ENCODE data around the gene WDPCP.

The WDPCP gene

GRCh38 chr2:63268946-63269345, 319.3 kb downstream of the WDPCP start:
- TF ChIP-seq RAD21 (IDR thresholded peaks at IDR 0.05; ENCODE audit: low read depth): no peak
- TF ChIP-seq FOXM1 (IDR thresholded peaks at IDR 0.05; ENCODE audit: borderline replicate concordance, low read depth): no peak
- no peak for TF ChIP-seq CREB1 (IDR thresholded peaks at IDR 0.05; ENCODE audit: low read depth)
- TF ChIP-seq EGR1 (IDR thresholded peaks at IDR 0.05): no peak
- TF ChIP-seq ZBTB7A (IDR thresholded peaks at IDR 0.05; ENCODE audit: low read depth): no peak
- TF ChIP-seq NFIC (IDR thresholded peaks at IDR 0.05): no peak
- TF ChIP-seq REST (IDR thresholded peaks at IDR 0.05; ENCODE audit: low read depth): no peak
- no peak for TF ChIP-seq USF1 (IDR thresholded peaks at IDR 0.05)
- TF ChIP-seq MAX (IDR thresholded peaks at IDR 0.05): no peak
- no peak for TF ChIP-seq TCF12 (IDR thresholded peaks at IDR 0.05; ENCODE audit: low read depth)
- TF ChIP-seq CEBPB (IDR thresholded peaks at IDR 0.05): no peak
- no peak for TF ChIP-seq EP300 (IDR thresholded peaks at IDR 0.05; ENCODE audit: borderline replicate concordance)
- TF ChIP-seq TEAD4 (IDR thresholded peaks at IDR 0.05): no peak
- TF ChIP-seq YY1 (IDR thresholded peaks at IDR 0.05; ENCODE audit: low read depth): no peak
- no peak for TF ChIP-seq TAF1 (IDR thresholded peaks at IDR 0.05; ENCODE audit: low read depth)

GRCh38 chr2:63261137-63261621, 327.1 kb downstream of the WDPCP start:
- TF ChIP-seq TAF1 (IDR thresholded peaks at IDR 0.05; ENCODE audit: low read depth) (no peak), NFIC (IDR thresholded peaks at IDR 0.05) (no peak), ZBTB7A (IDR thresholded peaks at IDR 0.05; ENCODE audit: low read depth) (no peak), MAX (IDR thresholded peaks at IDR 0.05) (no peak), TEAD4 (IDR thresholded peaks at IDR 0.05) (no peak), EP300 (IDR thresholded peaks at IDR 0.05; ENCODE audit: borderline replicate concordance) (no peak), RAD21 (IDR thresholded peaks at IDR 0.05; ENCODE audit: low read depth) (no peak), EGR1 (IDR thresholded peaks at IDR 0.05) (no peak), FOXM1 (IDR thresholded peaks at IDR 0.05; ENCODE audit: borderline replicate concordance, low read depth) (no peak), CEBPB (IDR thresholded peaks at IDR 0.05) (no peak), TCF12 (IDR thresholded peaks at IDR 0.05; ENCODE audit: low read depth) (no peak), REST (IDR thresholded peaks at IDR 0.05; ENCODE audit: low read depth) (no peak), CREB1 (IDR thresholded peaks at IDR 0.05; ENCODE audit: low read depth) (no peak), YY1 (IDR thresholded peaks at IDR 0.05; ENCODE audit: low read depth) (no peak), USF1 (IDR thresholded peaks at IDR 0.05) (no peak)

- TF ChIP-seq EP300 (IDR thresholded peaks at IDR 0.05; ENCODE audit: borderline replicate concordance): no peak
Observed at GRCh38 chr2:63257473-63257872, 330.8 kb downstream of the WDPCP start.

- TF ChIP-seq ZBTB7A (IDR thresholded peaks at IDR 0.05; ENCODE audit: low read depth): no peak
- TF ChIP-seq TCF12 (IDR thresholded peaks at IDR 0.05; ENCODE audit: low read depth): no peak
- TF ChIP-seq USF1 (IDR thresholded peaks at IDR 0.05): no peak
- no peak for TF ChIP-seq TEAD4 (IDR thresholded peaks at IDR 0.05)
- TF ChIP-seq MAX (IDR thresholded peaks at IDR 0.05): no peak
- no peak for TF ChIP-seq CEBPB (IDR thresholded peaks at IDR 0.05)
- TF ChIP-seq EP300 (IDR thresholded peaks at IDR 0.05; ENCODE audit: borderline replicate concordance): no peak
- TF ChIP-seq CREB1 (IDR thresholded peaks at IDR 0.05; ENCODE audit: low read depth): no peak
- no peak for TF ChIP-seq REST (IDR thresholded peaks at IDR 0.05; ENCODE audit: low read depth)
- no peak for TF ChIP-seq RAD21 (IDR thresholded peaks at IDR 0.05; ENCODE audit: low read depth)
Observed at GRCh38 chr2:63249161-63249560, 339.1 kb downstream of the WDPCP start.

All from Ishikawa (cell line).